HG02943 (cell line): ENCODE results near the gene B4GALT3.

ENCODE experiments used
- ATAC-seq: cut with Tn5 transposase; IDR thresholded peaks from one replicate; pipeline ENCODE4 v1.9.1; 2021; ENCODE audit warnings: mild to moderate bottlenecking, low read depth, moderate library complexity; ENCODE audit not compliant: unreplicated experiment

The B4GALT3 gene

GRCh38 chr1:161131523-161132409, 45.5 kb downstream of the B4GALT3 start:
- ATAC-seq = no peak

GRCh38 chr1:161130266-161130665, 47.0 kb downstream of the B4GALT3 start:
- no peak for ATAC-seq

DNA sequence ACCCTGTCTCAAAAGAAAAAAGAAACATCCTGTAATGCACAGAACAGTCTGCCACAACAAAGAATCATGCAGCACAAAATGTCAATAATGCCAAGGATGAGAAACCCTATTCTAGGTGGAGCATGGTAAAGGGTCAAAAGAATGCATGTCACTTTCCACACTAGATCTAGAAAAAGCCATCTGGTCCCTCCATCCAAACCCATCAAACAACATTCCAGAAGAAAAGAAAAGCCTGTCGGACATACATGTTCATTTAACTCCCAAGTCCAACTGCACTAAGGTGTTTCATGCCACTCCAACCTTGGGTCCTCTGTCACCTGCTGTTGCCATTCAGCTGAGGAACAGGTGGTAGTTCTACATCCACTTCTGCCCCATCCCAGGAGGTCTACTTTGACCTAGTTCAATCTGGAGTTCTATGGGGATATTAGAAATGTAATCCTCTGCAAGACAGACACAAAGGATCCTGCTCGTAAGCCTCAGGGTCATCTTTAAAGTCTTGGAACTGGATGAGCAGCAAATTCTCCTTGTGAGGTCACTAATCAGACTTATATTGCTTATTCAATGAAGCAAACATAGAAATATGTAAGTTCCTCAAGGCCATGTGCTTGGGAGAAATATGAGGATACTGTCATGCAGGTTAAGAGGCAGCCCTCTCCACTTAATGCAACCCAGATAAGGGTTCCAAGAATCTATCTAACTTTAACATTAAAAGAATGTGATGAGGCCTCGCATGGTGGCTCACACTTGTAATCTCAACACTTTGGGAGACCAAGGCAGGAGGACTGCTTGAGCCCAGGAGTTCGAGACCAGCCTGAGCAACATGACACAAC, 48.5 kb downstream of the B4GALT3 start:
- no peak for ATAC-seq

DNA sequence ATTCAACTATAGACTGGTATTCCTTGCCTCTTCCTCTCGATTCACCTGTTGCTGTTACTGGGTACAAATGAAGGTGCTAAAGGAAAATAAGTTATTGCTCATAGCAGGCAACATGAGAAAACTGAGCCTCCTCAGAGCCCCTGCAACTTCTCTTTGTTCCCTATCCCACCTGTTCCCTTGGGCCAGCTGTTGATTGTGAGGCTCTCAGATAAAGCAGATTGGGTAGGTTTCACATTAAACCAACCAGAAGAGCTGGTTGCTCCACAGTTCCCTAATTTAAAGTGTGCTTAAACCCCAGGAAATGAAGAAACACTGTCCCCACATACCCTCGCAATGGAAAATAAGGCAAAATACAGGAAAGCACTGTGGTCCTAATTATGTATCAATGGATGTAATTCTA, 49.7 kb downstream of the B4GALT3 start:
- ATAC-seq = no peak

DNA sequence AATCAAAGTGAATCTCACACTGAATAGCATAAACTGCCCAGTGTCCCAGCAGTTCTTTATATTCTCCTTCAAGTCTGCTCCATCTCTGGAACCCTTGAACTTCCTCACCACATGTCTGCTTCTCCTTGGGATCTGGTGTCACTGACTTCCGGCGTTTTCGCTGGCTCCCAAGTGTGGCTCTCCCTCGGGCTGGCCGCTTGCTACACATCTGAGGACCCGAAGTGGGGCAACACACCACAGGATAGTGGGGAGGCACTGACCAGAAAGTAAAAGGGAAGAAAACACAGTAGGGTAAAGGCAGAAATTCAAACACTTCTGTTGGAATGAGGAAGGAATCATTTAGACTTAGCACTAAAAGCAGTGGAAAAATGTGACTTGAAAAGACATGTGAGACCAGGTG, 54.3 kb downstream of the B4GALT3 start:
- no peak for ATAC-seq

GRCh38 chr1:161121834-161122233, 55.5 kb downstream of the B4GALT3 start:
- no peak for ATAC-seq
